HG03066 (cell line): ENCODE measurements around the gene CCDC158.
"Not testable (repeated sequence)": the region's sequence is repeated elsewhere in the genome, so short reads cannot be mapped to it uniquely, and the experiment has no call there.

Experiments used
- ATAC-seq: cut with Tn5 transposase; IDR thresholded peaks from one replicate; pipeline ENCODE4 v1.9.1; 2021; ENCODE audit warnings: low read depth; ENCODE audit not compliant: unreplicated experiment

The CCDC158 gene

GRCh38 chr4:76374798-76375197 is 46.1 kb downstream of the CCDC158 start:
- ATAC-seq, result no peak

GRCh38 chr4:76373919-76374552 is 46.9 kb downstream of the CCDC158 start:
- no peak for ATAC-seq

- no peak for ATAC-seq
Observed at GRCh38 chr4:76366737-76367136, 54.2 kb downstream of the CCDC158 start.

GRCh38 chr4:76365636-76366035 is 55.3 kb downstream of the CCDC158 start:
- ATAC-seq, result no peak

GRCh38 chr4:76364763-76365162 is 56.2 kb downstream of the CCDC158 start:
- no peak for ATAC-seq

- ATAC-seq, result no peak
Observed at GRCh38 chr4:76363556-76364290, 57.2 kb downstream of the CCDC158 start.

DNA sequence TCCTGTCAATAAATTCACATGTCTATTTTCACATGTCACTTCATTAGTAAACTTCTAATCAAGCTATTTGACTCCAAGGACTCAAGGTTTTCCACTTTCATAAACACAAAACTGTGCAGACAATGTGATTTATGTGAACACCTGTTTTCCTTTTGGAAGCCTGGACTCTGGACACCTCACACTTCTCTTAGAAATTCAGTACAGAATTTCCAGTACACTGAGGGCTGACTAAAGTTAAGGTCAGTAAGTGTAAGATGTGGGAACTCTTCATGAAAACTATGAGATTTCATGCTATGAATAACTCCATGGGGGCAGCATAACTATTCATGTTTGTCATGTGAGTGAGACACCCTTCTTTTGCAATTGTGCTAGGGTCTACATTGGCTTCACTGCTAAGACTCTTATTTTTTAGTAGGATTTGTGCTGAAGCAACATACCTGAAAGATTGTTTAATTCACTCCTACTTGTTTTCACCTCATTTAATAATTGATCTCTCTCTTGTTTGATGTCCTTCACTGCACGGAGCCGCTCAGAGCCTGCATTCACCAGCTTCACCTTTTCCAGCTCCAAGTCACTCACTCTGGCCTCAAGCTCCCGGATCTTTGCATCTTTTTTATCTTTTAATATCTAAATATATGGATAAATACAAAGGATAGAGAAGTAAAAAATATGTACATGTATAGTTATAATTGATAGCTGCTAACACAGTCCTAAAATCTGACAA is 59.1 kb downstream of the CCDC158 start:
- ATAC-seq, result no peak

GRCh38 chr4:76359881-76360466 is 61.0 kb downstream of the CCDC158 start:
- ATAC-seq, result not testable (repeated sequence)

DNA sequence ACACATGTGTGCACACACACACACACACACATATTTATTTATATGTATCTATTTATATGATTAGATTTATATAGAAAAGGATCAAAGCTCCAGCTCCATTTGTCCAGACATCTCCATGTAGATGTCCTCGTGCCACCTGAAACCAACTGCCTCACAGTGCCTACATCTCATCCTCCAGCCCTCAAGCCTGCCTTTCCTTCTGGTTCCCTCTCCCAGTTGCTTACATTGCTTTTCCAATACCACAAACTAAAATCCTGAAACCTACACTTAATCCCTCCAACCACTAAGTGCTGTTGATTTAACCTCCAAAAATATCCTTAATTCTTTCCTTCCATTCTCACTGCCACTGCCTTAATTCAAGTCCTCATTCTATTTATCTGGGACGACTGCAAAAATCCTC is 63.0 kb downstream of the CCDC158 start:
- ATAC-seq, result no peak

DNA sequence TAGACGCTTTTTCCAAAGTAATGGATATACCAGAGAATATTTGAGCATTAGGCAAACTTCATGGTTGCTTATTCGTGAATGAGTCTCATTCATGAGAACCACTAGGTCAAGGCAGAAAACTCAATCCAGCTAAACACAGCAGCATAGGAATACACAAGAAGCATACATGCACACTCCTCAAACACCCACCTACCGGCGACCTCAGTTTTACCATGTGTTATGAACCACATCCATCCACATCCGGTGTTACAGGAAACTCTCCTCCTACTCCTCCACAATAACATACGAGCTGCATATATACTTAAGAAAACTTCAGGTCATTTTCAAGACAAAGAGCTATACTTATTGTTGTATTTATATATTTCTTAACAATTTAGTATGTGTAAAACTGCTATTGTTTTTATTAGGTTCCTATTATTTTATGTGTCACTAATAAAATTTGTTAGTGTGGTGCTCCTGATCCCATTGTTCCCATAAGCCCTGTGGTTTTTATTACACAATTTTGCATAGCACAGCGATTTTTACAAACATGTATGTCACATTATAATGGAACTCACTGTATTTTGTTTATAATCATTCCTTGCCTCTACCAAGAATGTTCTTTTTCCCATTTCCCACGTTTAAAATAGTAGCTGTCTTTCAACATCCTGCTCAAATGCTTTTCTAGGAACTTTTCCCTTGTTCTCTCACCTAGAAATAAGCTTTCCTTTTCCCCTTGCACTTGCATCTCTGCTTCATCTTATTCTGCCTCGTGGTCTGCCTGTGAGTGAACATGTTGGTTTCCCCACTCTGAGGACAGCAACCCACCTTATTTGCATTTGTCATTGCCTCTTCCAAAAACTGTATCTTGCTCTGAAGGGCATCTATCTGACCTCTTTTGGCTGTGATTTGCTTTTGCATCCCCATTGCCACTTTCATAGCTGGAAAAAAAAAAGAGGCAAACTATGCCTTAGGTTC is 66.1 kb downstream of the CCDC158 start:
- ATAC-seq, result no peak

DNA sequence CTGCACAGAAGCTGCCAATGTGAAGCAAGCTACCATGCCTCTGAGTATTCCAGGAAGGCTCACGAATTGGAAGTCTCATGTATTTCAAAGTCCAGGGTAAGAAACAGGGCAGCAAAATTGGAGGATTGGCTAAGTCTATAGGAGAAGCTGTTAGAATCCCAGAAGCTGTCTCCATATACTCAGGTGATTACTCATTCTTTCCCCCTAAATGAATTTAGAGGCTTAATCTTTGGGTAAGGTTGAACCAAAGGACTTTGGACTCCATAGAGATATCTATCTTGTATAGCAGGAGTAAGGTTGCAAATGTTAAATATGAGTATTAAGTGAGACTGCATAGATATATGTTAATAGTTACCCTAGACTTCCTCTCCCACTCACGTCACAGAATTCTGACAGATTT is 78.1 kb downstream of the CCDC158 start:
- ATAC-seq, result no peak

DNA sequence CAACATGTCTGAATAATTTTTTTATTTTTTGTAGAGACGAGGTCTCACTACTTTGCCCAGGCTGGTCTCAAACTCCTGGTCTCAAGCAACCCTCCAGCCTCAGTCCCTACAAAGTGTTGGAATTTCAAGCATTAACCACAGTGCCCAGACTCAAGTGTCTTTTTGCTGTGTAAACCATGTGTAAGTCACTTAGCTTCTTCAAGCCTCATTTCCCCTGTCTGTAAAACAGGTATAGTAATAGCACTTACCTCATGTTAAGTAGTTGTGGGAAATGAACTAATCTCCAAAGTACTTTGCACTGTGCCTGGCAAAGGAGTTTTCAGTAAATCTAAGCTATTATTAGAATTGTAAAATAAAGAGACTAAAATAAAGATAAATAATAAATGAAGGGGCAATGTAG is 78.8 kb downstream of the CCDC158 start:
- ATAC-seq, result no peak

GRCh38 chr4:76341063-76341462 is 79.9 kb downstream of the CCDC158 start:
- no peak for ATAC-seq

- no peak for ATAC-seq
Observed at GRCh38 chr4:76339364-76339763, 81.6 kb downstream of the CCDC158 start.

DNA sequence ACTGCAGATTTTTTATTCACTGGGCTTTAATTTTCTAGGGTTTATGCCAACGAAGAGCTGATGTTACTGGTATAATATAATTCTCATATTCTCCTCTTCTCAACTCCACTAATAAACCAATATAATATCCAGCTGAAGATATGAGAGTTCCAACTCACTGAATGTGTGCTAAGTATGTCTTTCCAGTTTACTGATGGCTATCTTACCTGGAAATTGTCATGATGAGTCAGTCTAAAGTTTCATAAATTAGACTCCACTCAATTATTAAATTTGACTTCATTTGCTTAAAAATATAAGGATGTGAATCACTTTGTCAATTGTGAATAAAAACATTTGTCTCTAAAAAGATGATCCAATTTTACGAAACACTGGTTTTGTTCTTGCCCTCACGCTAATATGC is 86.1 kb downstream of the CCDC158 start:
- ATAC-seq, result no peak

DNA sequence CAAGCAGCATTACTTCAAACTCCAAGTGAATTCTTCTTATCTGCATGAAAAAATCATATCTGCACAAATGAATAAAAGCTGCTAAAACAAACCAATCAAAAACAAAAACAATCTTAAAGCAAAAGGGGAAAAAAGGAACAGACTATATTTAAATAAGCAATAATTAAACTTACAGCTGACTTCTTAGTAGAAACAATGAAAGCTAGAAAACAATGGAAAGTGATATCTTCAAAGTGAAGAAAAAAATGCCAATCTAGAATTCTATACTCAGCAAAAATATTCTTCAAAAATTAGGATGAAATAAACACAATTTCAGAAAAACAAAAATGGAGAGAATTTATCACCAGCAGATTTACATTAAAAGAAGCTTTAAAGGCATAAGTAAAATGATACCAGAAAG is 94.4 kb downstream of the CCDC158 start:
- no peak for ATAC-seq

GRCh38 chr4:76325072-76325471 is 95.9 kb downstream of the CCDC158 start:
- ATAC-seq, result no peak

DNA sequence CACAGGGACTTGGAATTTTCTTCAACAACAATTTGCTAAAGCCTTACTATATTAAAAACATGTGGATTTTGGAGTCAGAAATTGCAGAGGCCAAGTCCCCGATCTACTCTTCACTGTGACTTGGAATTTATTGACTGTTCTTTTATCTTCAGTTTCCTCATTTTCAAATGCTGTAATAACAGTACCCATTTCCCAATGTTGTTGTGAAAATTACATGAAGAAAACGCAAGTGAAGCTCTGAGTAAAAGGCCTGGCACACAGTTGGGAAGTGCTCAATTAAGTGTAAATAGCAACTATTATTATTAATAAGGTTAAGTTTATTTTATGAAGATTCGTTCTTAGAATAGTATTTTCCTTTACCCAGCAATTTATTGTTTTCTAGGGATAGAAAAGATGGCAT is 98.7 kb downstream of the CCDC158 start:
- no peak for ATAC-seq

- ATAC-seq, result no peak
Observed at GRCh38 chr4:76316131-76316530, 104.8 kb downstream of the CCDC158 start.

DNA sequence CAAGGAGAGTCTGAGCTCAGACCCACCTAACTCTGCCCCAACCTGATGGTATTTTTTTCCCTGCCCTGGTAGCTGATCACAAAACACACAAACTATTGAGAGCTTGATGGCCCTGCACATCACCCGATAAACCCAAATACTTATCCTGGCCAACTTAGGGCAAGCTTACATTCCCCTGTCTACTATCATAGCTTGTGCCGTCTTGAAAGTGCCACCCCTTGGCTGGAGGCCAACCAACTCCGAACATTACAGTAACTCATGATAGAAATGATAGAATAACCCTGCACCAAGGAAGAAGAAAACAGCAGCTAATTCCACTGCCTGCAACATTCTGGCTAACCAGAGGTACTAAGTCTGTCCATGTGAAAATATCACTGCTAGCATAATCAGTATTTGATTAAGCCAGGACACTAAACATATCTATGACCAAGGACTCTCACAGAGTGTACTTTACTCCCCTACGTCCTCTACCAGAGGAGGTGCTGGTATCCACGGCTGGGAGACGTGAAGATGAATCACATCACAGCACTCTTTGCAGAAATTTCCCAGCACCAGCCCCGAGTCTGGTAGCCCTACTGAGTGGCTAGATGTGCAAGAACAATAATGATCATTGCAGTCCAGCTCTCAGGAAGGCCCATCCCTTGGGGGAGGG is 105.5 kb downstream of the CCDC158 start:
- ATAC-seq, result no peak
